Measurements from ENCODE around the gene ATP2B2. TPM values are rescaled to one million over a fixed set of nuclear protein-coding genes. Genes with fewer than 3 reads are reported as not detected.

ATP2B2 gene
- total RNA-seq, 1 donor from 2014 or later = not detected

GRCh38 chr3:10338164-10338470, 167.3 kb downstream of the ATP2B2 start:
- peak overlapping the region; percentile 98 for H3K27ac Mint-ChIP-seq
- H4K20me1 ChIP-seq (ENCODE audit: low read depth) = no peaks in the 10 kb centered on the region
- H3K36me3 Mint-ChIP-seq = no peaks in the 10 kb centered on the region
- no peaks in the 10 kb centered on the region for H3K79me2 ChIP-seq (ENCODE audit: low read depth)
- H3K27me3 Mint-ChIP-seq (ENCODE audit: insufficient read depth, low read depth) = peaks cover 7% of the 10 kb centered on the region
- H3K4me2 ChIP-seq = no peak overlapping the region
- no peak overlapping the region for H3K9ac ChIP-seq
- H3K9me3 ChIP-seq (ENCODE audit: low read depth) = no peaks in the 10 kb centered on the region
- no peaks in the 10 kb centered on the region for H3K27me3 ChIP-seq
- no peak for TF ChIP-seq CTCF (IDR thresholded peaks at IDR 0.05)
- no peak for TF ChIP-seq EZH2phosphoT487 (IDR thresholded peaks at IDR 0.05)
- TF ChIP-seq EZH2 (IDR thresholded peaks at IDR 0.05) = no peak
- peaks cover 6% of the 10 kb centered on the region for H3K4me1 Mint-ChIP-seq
- no peak overlapping the region for H3K4me3 ChIP-seq
- no peaks in the 10 kb centered on the region for H3K9me3 Mint-ChIP-seq
- no peak overlapping the region for H3K27ac ChIP-seq
- H3K36me3 ChIP-seq = no peaks in the 10 kb centered on the region
- H2AFZ ChIP-seq (replicated peaks) = no peak overlapping the region
- no peaks in the 10 kb centered on the region for H3F3A ChIP-seq (ENCODE audit: low read depth)
- peak overlapping the region; percentile 46 for H3K4me3 Mint-ChIP-seq
- H3K4me1 ChIP-seq = peaks cover 12% of the 10 kb centered on the region
- no peak for DNase-seq (ENCODE audit: low spot score)

- H3K27ac ChIP-seq = no peak overlapping the region
- Mint-ChIP-seq H3K27ac (no peak overlapping the region), H3K9me3 (no peaks in the 10 kb centered on the region), H3K36me3 (no peaks in the 10 kb centered on the region), H3K4me1 (peaks cover 6% of the 10 kb centered on the region), H3K27me3 (ENCODE audit: insufficient read depth, low read depth) (peaks cover 7% of the 10 kb centered on the region), H3K4me3 (no peak overlapping the region)
- H4K20me1 ChIP-seq (ENCODE audit: low read depth) = no peaks in the 10 kb centered on the region
- H3K4me2 ChIP-seq = no peak overlapping the region
- no peak overlapping the region for H2AFZ ChIP-seq (replicated peaks)
- H3K9ac ChIP-seq = no peak overlapping the region
- no peaks in the 10 kb centered on the region for H3F3A ChIP-seq (ENCODE audit: low read depth)
- no peak for TF ChIP-seq EZH2phosphoT487 (IDR thresholded peaks at IDR 0.05)
- no peak for TF ChIP-seq EZH2 (IDR thresholded peaks at IDR 0.05)
- no peak for TF ChIP-seq CTCF (IDR thresholded peaks at IDR 0.05)
- no peaks in the 10 kb centered on the region for H3K27me3 ChIP-seq
- H3K36me3 ChIP-seq = no peaks in the 10 kb centered on the region
- DNase-seq (ENCODE audit: low spot score) = no peak
- H3K4me3 ChIP-seq = no peak overlapping the region
- H3K79me2 ChIP-seq (ENCODE audit: low read depth) = no peaks in the 10 kb centered on the region
- H3K9me3 ChIP-seq (ENCODE audit: low read depth) = no peaks in the 10 kb centered on the region
- peaks cover 12% of the 10 kb centered on the region for H3K4me1 ChIP-seq
These were observed 167.8 kb downstream of the ATP2B2 start for GRCh38 chr3:10337323-10338163.

GRCh38 chr3:10336761-10337160, 168.6 kb downstream of the ATP2B2 start:
- H3K36me3 ChIP-seq = no peaks in the 10 kb centered on the region

More at GRCh38 chr3:10336761-10337160, 168.6 kb downstream of the ATP2B2 start:
- Mint-ChIP-seq H3K4me3 (no peak overlapping the region), H3K27ac (no peak overlapping the region), H3K27me3 (ENCODE audit: insufficient read depth, low read depth) (peaks cover 15% of the 10 kb centered on the region), H3K36me3 (no peaks in the 10 kb centered on the region), H3K4me1 (peaks cover 6% of the 10 kb centered on the region), H3K9me3 (no peaks in the 10 kb centered on the region)
- no peak overlapping the region for H3K4me2 ChIP-seq
- no peak overlapping the region for H2AFZ ChIP-seq (replicated peaks)
- no peaks in the 10 kb centered on the region for H3K79me2 ChIP-seq (ENCODE audit: low read depth)
- H3K9ac ChIP-seq = no peak overlapping the region
- no peak for DNase-seq (ENCODE audit: low spot score)
- H3K4me1 ChIP-seq = peaks cover 12% of the 10 kb centered on the region
- H3K9me3 ChIP-seq (ENCODE audit: low read depth) = no peaks in the 10 kb centered on the region
- TF ChIP-seq EZH2 (IDR thresholded peaks at IDR 0.05) (no peak), CTCF (IDR thresholded peaks at IDR 0.05) (no peak), EZH2phosphoT487 (IDR thresholded peaks at IDR 0.05) (no peak)
- H4K20me1 ChIP-seq (ENCODE audit: low read depth) = no peaks in the 10 kb centered on the region
- H3K4me3 ChIP-seq = no peak overlapping the region
- H3K27ac ChIP-seq = no peak overlapping the region
- no peaks in the 10 kb centered on the region for H3K27me3 ChIP-seq
- no peaks in the 10 kb centered on the region for H3F3A ChIP-seq (ENCODE audit: low read depth)
